ENCODE results near the gene GLI2.

GLI2 gene

DNA sequence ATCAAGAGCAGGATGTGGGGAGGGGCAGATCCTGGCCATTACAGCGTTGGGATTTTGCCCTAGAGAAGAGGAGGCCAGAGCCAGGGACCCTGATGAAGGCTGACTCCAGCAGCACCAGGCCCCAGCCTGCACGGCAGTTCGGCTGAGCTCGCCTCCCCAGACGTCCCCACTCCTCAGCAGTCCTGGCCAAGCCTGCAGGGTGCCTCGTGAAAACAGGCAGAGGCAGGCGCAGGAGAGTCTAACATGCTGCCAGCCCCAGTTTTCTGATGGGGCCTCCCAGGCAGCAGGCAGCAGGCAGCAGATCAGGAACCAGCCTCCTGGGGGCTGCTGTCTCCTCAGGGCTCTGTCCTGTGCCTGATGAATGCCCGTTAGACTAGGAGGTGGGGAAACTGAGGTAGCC, 19.7 kb upstream of the GLI2 start (continued):
- TF ChIP-seq ZNF18 (tag by site-specific recombination; IDR thresholded peaks at IDR 0.05) (no peak), ZNF843 (tag by site-specific recombination; IDR thresholded peaks at IDR 0.05) (no peak), ZNF155 (tag by site-specific recombination; IDR thresholded peaks at IDR 0.05) (no peak), SP2 (tag by site-specific recombination; IDR thresholded peaks at IDR 0.05) (no peak), BCL11A (tag by site-specific recombination; IDR thresholded peaks at IDR 0.05; ENCODE audit: low read depth) (no peak), GLIS1 (tag by site-specific recombination; IDR thresholded peaks at IDR 0.05) (peak; percentile 79), ZNF558 (tag by site-specific recombination; IDR thresholded peaks at IDR 0.05) (no peak), ZSCAN30 (tag by site-specific recombination; IDR thresholded peaks at IDR 0.05) (peak; percentile 95), ZNF777 (tag by site-specific recombination; IDR thresholded peaks at IDR 0.05; ENCODE audit: borderline replicate concordance) (no peak), FEZF1 (tag by site-specific recombination; IDR thresholded peaks at IDR 0.05) (no peak), ZBTB8A (tag by site-specific recombination; IDR thresholded peaks at IDR 0.05) (peak; percentile 70), ZNF138 (tag by site-specific recombination; IDR thresholded peaks at IDR 0.05; ENCODE audit: borderline replicate concordance) (no peak), ZNF670 (tag by site-specific recombination; IDR thresholded peaks at IDR 0.05; ENCODE audit: low read depth) (no peak), AEBP2 (tag by site-specific recombination; IDR thresholded peaks at IDR 0.05; ENCODE audit: borderline replicate concordance) (no peak)
- TF ChIP-seq, protein P1, sequence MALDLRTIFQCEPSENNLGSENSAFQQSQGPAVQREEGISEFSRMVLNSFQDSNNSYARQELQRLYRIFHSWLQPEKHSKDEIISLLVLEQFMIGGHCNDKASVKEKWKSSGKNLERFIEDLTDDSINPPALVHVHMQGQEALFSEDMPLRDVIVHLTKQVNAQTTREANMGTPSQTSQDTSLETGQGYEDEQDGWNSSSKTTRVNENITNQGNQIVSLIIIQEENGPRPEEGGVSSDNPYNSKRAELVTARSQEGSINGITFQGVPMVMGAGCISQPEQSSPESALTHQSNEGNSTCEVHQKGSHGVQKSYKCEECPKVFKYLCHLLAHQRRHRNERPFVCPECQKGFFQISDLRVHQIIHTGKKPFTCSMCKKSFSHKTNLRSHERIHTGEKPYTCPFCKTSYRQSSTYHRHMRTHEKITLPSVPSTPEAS (tag by site-specific recombination; IDR thresholded peaks at IDR 0.05): no peak

DNA sequence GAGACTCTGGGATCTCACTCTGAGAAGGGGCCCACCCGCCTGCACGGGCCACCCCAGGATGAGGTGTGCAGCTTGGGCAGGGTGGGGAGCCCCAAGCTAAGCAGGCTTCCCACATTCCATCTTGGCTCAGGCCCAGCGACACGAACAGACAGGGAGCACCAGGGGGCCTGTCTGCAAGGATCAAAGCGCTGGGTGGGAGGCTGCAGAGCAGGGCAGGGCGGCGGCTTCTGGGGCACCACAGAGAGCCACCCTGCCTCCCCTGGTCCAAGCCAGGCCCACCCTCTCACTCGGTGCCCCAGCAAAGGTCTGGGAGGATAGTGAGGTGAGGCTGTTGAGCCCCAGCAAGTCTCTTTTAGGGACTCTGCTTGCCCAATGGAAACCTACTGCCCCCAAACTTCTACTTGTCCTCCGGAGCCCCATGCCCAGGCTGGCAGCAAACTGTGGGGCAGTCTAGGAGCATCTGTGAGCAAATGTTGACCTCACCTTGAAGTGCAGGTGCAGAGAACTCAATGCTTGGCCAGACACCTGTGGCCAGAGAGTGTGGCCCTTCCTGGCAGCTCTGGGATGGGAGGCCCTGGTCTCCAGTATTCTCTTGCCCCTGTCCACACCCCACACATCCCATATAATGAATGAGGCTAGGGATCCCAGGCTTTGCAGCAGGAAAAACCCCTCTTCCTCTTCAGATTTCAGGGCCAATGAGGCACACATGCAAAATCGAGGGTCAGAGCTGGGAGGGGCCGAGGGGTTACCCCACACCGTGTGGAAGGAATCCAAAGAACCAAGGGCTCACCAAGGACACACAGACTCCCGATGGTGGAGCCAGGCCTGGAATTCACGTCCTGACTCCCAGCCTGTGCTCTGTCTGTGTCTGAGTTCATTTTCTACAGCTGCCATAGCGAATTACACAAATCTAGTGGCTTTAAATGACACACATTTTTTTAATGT, 18.8 kb upstream of the GLI2 start:
- ChIA-PET CTCF (interaction anchor here (1.2 to 1.8 kb wide), 3 partner anchors 16 to 363 kb away, joined by 3 to 7 read pairs (median 3); no protein-coding TSS in a partner anchor), POLR2A (interaction anchor here (0.7 to 1.4 kb wide), 2 partner anchors 15 to 20 kb away, joined by 3 to 6 read pairs; no protein-coding TSS in a partner anchor)
- Histone ChIP-seq H3K4me1 (ENCODE audit: control insufficient read depth, insufficient read depth, low read length) (no peaks in the 10 kb centered on the region), H3K9me3 (ENCODE audit: control insufficient read depth, insufficient read depth, low read depth, low read length) (no peaks in the 10 kb centered on the region), H3K36me3 (ENCODE audit: control insufficient read depth in 2 of 2, insufficient read depth in 1 of 2, low read length in 2 of 2) (no peaks in the 10 kb centered on the region), H3K4me3 (ENCODE audit: low read depth, low read length) (no peak overlapping the region), H3K27ac (ENCODE audit: extremely low read depth, low read depth, low read length) (no peak overlapping the region)
- TF ChIP-seq MZF1 (tag by site-specific recombination; IDR thresholded peaks at IDR 0.05; ENCODE audit: borderline replicate concordance) (no peak), ZIC2 (tag by site-specific recombination; IDR thresholded peaks at IDR 0.05) (peak; percentile 5), PRDM4 (tag by site-specific recombination; IDR thresholded peaks at IDR 0.05) (no peak), GLIS1 (tag by site-specific recombination; IDR thresholded peaks at IDR 0.05) (peak; percentile 72)
